Ovary (tissue), 3 donors: Measurements from ENCODE around the gene ITPR1.

Experiments used
- CTCF ChIP-seq, 3 donors: fragments of 450-650 bp in 2 of 3; fragments of 200-600 bp in 1 of 3; IDR thresholded peaks; one replicate each; pipeline versions ENCODE4 v1.5.1 to v1.8.0; 2016 to 2022; ENCODE audit warnings: antibody characterized with exemption in 3 of 3, mild to moderate bottlenecking in 1 of 3
- EP300 ChIP-seq: sonication (generic); formaldehyde crosslinking; IDR thresholded peaks from one replicate; pipeline ENCODE4 v1.6.1; 2017; ENCODE audit warnings: antibody characterized with exemption
- POLR2A ChIP-seq: fragments of 450-650 bp; IDR thresholded peaks from one replicate; pipeline ENCODE4 v1.6.1; 2017; ENCODE audit warnings: antibody characterized with exemption, mild to moderate bottlenecking, moderate library complexity
- donor health status: DM: no; HTN: no; CAD: no.

- TF ChIP-seq EP300 (no peak), POLR2A (no peak), CTCF (IDR thresholded peaks at IDR 0.05) (no peak)
Measured at GRCh38 chr3:4791358-4791757, 298.2 kb downstream of the ITPR1 start.
